SK-N-SH (cell line): Measurements from ENCODE around the gene SOS2.

ENCODE experiments used
- CTCF ChIP-seq: fragments of 200-600 bp; sonication (generic); IDR thresholded peaks from 2 replicates; pipeline ENCODE4 v1.6.1; 2017; ENCODE audit warnings: antibody characterized with exemption, mild to moderate bottlenecking, moderate library complexity
- EP300 ChIP-seq, 2 experiments: IDR thresholded peaks; 2 replicates each; pipeline versions ENCODE4 v1.4.0 to v1.6.1; 2012; ENCODE audit warnings: borderline replicate concordance in 1 of 2, low read depth in 1 of 2, low read length in 1 of 2
- GABPA ChIP-seq: IDR thresholded peaks from 2 replicates; pipeline ENCODE4 v1.4.0; 2012; ENCODE audit warnings: low read depth, mild to moderate bottlenecking
- JUND ChIP-seq: IDR thresholded peaks from 2 replicates; pipeline ENCODE4 v1.4.0; 2012
- POLR2AphosphoS5 ChIP-seq: IDR thresholded peaks from 2 replicates; pipeline ENCODE4 v1.6.1; 2012; ENCODE audit warnings: low read depth, low read length
- RXRA ChIP-seq: IDR thresholded peaks from 2 replicates; pipeline ENCODE4 v1.4.0; 2012; ENCODE audit warnings: low read depth, mild to moderate bottlenecking, borderline replicate concordance
- YY1 ChIP-seq: IDR thresholded peaks from 2 replicates; pipeline ENCODE4 v1.4.0; 2012; ENCODE audit warnings: low read depth, mild to moderate bottlenecking

DNA sequence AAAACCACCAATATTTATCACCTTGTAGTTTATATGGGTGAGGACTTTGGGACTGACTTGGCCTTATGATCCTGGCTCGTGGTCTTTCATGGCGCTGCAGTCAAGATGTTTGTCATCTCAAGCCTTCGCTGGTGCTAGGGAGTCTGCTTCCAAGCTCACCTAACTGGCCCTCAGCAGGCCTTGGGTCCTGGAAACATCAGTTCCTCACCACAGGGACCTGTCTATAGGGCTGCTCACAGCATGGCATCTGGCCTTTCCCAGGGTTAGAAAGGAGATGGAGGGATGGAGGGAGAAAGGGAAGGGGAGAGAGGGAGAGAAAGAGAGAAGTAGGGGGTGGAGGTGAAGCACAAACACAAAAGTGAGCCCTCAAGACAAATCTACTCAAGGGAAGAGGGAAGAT lies 146.7 kb downstream of the SOS2 start:
- TF ChIP-seq YY1 (no peak), CTCF (no peak), RXRA (no peak), GABPA (no peak), JUND (no peak), POLR2AphosphoS5 (no peak), EP300 (IDR thresholded peaks at IDR 0.05; ENCODE audit: borderline replicate concordance in 1 of 2, low read depth in 1 of 2, low read length in 1 of 2) (no peak)
